Mucosa of gallbladder (tissue), 1 donor: ENCODE results near the gene DGKG. TPM values are rescaled to one million over a fixed set of nuclear protein-coding genes. Genes with fewer than 3 reads are reported as not detected.

Experiments
- DNase-seq: peaks from one replicate; pipeline ENCODE4 v3.0.0-alpha.2; 2020; ENCODE audit warnings: low spot score
- total RNA-seq: library from RNA; stranded (reverse); gene quantifications from one replicate; pipeline ENCODE4 v1.2.1, GENCODE V29; 2021
- donor health status: DM: no; HTN: no; CAD: no.

Gene DGKG
- total RNA-seq, 1 donor from 2014 or later, result 7.3 TPM

DNA sequence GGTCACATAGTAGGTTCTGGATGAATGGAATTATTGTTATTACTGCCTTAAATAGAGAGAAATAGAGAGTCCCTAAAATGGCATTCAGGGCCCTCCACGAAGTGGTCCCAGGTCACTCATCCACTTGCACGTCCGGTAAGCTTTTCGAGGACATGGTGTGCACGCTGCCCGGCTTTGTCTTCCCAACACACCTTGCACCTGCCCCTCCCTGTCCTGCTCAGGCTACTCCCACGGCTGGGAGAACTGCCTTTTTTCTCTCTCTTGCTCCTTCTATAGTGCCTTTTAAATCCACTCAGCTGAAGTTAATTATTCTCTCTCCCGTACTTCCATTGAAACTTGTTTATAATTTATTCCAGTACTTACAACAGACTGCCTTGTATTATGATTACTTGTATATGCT, 5.6 kb upstream of the DGKG start:
- no peak for DNase-seq

DNA sequence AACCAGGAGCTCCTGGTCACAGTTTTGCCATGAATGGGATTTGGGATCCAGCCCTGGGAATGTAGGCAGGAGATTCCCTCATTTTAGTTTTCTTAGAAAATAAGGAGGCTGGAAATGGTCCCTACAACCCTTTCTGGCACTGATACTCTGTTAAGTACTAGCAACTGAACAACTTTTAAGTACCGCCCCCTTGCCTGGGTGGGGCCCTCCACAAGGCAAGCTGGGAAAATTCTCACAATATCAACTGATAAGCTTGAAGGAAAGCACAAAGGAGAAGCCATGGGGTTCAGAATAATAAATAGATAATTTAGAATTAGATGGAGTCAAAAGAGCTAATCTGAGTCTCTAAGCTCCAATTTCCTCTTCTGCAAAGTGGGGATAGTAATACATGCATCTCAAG, 4.2 kb upstream of the DGKG start:
- no peak for DNase-seq

DNA sequence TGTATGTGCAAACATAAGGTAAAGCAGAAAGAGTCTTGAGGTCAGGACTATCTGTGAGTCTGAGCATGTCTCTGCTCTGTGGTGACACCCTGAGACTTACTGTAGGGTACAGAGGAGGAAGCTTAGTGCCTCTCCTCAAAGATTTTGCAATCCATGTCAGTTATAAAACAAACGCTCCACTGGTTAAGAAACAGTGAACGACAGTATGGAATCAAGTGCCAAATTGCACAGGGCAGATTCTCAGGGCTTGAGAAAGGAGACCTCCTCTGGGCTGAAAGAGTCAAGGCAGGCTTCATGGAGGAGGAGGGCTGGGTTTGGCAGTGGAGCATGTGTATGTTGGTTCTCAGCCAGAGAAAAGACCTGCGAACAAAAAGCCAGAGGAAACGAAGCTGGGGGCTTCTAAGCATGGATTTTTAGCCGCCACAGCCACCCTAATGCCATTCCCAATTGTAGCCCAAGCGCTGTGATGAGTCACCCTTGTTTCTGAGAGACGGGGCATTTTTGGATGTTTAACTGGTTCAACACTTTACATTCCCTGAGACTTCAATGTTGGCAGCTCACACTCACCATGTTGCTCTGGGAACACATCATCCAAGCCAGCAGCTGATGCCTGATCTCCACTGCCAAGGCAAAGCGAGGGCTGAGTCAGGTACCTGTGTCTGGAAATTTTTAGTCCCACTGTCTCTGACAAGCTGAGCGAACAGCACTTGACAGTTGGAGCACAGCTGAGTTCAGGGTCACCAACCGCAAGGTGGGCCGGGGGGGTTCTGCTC, 3.4 kb upstream of the DGKG start:
- no peak for DNase-seq

DNA sequence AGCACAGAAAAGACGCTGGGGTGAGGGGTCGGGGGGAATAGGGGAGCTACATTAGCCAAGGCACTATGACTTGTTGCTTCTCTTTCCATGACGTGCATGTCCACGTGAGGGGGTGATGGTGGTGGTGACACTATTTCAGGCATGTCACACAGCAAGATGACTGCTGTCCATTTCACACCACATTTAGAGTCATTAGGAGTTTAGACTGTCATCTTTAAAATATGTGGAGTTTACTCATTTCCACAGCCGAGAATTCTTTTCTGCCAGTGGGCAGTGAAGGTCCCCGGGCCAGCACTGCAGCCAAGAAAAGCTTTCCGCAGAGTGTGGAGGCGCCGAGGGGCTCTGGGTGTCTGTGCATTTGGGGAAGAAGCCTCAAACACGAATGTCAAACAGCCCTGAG, 954 bp upstream of the DGKG start:
- DNase-seq, result no peak

DNA sequence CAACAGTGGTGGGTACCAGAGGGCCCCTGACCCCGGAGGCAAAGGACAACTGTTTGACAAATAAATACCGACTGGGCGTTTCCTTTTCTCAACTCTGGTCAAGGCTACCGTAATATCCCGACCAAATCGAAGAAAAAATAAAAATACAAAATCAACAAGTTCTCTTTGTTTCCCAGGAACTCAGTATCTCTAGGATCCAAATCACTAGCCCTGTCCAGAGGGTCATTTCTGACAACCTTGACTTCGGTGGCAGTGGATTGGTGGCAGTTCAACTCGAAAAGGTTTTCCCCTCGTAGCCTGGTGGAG, 456 bp upstream of the DGKG start:
- no peak for DNase-seq

DNA sequence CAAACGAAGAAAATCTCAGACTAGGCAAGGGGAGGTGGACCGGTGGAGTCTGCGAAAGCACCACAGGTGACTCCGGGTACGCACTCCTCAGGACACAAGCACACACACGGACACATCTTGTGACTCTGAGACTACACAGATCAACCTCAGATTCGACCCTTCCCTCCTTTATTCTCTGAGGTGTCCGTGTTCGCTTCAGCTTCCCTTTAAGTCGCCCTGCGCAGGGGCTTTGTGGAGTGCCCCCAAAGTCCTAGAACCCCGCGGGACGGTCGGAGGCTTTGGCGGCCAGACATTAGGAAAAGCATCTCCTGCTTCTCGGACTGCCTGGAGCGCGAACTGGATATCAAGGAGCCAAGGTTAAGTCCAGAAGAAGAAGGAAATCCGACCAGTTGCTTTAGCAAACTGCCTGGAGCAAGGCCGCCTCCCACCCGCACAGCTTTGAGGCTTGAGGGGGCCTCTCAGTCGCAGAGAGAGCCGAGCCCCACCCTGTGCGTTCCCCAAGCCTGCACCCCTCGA, 730 bp downstream of the DGKG start:
- DNase-seq, result no peak

DNA sequence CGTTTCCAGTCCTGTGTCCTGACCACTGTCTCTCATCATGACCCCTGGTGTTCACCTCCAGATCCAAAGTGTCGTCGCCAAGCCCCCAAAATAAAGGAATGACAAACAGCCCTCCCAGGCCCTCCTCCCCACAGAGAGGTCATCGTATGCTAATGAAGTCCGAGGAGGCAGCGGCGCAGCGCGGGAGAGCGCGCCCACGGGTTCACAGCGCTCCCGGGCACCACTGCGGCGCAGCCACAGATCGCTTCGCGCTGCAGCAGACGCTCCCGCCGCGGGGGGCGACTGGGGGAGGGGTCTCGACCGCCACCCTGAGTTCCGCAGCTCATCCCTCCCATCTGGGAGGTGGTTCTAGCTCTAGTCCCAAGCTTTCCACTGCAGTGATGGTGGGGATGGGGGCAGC, 1.3 kb downstream of the DGKG start:
- DNase-seq, result no peak

DNA sequence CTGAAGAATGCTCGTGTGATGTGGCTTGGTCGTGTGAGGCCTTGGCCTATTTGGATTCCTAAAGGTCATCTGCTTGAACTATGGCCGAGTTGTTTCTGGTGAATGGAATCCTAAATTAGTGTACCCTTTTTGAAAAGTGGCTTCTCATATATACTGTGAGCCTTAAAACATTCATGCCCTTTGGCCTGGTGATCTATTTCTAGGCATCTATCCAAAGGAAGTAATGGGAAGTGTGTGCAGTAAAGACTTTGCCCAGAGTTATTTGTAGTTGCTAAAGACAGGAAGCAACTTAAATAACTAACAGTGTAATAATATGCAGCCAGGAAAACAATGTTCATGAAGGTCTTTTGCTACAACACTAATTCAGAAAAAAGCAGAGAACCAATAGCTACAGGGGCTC, 3.0 kb downstream of the DGKG start:
- no peak for DNase-seq

DNA sequence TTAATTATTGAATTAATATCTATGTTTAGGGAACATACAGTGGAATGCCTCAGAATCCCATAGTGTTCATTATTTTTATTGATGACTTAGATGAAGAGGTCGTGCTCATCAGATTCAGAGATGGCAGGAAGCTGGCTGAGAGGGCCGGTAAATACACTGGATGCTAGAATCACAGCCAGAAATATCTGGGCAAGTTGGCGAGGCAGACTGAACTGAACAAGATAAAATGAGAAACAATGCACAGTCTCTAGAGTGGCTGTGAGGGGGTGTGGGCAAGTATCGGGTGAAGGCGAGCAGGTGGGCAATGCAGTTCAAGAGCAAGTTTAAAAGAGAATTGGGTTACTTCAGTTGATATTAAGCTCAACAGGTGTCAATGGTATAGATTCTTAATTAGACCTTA, 5.9 kb downstream of the DGKG start:
- DNase-seq, result no peak

DNA sequence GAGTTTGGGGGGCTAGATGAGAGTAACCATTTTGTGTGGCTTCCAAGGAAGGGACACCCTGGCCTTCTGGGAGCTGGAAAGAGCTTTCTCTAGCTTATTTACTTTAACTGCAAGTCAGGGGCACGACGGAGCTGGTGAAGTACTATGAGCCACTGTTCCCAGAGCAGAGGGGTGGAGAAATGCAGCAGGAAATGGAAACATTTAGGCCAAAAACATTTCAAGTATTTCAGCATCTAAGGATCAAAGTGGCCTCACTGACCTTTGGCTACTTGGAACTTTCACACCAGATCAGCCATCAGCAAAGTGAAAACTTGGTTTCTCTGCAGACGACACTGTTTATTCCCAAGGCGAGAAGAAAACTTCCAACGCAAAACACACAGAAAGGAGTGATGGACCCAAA, 7.9 kb downstream of the DGKG start:
- DNase-seq, result no peak

DNA sequence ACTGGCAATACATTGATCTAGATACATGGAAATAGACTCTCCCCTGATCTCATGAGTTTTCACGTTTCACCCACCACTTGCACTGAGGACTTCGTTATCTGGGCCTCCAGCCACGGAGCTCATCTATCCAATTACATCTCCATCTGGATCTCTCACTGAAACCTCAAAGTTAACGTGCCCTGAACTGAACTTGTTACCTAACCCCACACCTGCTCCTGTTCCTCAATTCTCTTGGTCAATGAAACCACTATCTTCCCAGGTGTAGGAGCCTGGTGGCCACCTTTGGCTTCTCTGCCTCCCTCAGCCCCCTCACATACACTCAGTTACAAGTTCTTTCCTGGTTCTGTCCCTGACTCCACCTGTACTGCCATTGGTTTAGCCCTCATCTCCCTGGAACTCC, 9.7 kb downstream of the DGKG start:
- no peak for DNase-seq

DNA sequence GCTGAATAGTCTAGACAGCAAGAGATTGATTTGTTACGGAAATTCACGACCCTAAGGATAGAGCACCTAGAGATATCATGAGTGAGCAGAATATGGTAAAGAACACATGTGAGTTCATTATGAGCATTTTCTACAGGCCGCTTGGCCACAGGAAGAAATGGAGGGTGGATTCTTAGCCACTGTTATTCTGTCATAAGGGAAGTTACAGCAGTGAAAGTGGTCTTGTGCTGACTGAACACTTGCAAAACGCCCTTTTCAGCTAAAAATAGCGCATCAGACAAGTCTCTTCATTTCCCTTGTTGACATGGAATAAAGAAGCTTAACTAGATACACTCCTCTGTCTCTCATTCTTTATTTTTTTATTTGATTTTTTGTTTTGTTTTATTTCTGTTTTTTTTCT, 19.8 kb downstream of the DGKG start:
- no peak for DNase-seq

DNA sequence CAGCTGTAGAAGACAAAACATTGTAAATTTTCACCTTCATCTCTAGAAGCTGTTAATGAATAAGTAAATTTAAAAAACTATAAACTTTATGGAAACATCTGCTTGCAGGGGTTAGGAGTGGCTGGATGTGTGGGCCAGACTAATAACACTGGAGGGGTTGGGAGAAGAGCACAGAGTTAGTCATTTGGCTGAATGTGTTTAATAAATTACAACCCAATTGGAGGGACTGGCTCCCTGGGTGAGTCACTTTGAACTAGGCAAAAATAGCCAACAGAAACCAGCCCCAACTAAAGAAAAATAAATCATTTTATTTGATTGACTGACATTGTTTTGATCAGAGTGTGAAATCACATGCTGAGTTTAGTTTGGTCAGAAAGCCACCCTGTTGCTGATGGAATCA, 21.8 kb downstream of the DGKG start:
- DNase-seq, result no peak

DNA sequence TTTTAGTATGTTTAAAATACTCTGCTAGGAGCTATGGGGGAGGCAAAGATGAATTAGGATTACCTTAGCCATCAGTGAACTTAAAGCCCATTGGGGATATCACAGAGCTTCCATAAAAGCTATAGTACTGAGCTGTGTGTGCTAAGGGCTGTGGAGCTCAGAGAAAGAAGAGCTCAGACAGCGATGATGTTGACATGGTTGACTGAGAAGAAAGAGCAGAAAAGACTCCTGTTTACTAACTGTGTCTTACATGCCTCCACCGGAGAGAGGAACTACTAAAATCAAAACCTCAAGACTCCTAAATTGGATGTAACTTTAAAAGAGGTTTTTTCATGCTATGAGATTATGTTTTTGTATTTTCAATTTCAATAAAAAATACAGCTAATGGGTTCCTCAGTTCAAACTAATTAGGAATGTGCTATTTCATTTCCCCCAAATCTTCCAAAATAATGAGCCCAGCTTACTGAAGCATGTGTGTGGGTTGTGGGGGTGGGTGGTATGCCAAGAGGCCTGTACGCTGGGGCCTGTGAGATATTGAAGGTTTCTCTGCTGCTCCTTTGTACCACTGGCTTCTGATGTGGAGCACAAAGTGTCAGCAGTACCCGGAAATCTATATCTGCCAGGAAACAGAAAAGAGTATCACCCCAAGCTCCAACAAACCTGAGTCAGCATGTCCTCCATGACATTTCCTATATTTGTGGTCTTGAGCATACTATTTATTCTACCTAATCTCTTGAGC, 22.7 kb downstream of the DGKG start:
- no peak for DNase-seq

DNA sequence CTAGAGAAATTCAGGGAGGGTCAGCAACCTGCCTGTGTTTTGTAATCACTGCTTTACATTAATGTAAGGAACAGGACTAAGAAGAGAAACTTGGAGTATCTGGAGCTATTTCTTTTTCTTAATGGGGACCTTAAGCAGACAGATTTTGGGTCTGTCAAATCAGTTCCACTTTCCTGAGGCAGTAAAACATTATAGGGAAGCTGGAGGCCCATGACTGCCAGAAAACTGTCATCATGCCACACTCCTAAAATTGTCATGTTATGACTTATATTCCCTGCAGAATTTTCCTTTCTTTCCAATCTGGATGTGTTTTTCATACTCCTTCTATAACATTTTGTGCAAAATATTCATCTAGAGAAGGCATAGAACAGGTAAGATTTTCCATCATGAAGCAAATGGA, 28.8 kb downstream of the DGKG start:
- no peak for DNase-seq

DNA sequence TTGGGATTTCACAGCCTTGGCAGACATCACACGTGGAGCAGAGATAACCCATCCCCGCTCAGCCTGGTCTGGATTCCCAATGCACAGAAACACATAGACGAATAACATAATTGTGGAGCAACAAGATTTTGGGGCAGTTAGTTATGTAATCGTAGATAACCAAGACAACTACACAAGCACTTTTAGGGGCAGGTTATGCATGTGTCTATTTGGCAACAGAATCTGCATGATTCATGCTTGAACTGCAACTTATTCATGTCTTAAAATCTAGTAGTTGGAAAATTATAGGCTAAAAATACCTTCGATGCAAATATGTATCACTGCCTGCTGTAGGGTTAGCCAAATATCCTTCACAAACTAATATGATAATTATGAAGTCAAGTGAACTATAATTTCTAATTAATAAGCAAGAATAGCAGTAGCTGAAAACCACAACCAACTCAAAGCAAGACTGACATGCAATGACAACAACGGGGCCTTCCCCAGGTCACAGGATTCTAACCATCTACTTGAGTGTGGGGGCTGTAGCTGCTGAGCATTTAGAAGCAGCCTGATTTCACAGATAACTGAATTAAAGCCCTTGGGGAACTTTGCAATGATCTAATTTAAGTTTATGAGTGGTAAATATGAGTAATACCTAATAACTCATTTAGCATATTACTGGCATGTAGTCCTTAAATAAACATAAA, 31.1 kb downstream of the DGKG start:
- no peak for DNase-seq

DNA sequence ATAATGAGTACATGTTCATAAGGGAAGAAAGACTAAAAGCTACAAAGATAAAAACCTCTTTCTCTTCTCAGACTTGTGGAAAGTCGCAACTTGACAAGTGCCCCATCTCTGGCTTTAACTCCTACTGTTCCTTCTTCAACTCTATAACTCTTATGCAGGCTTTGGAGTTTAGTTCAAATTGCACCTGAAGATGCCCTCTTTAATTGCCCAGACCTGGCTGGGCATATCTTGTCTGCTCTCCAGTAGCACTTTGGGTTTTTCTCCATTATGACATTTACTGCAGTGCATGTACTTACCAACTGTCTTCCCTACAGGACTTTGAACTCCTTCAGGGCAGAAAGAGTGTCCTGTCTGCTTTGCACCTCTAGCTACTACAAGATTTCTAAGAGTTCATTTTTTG, 32.4 kb downstream of the DGKG start:
- DNase-seq, result no peak

DNA sequence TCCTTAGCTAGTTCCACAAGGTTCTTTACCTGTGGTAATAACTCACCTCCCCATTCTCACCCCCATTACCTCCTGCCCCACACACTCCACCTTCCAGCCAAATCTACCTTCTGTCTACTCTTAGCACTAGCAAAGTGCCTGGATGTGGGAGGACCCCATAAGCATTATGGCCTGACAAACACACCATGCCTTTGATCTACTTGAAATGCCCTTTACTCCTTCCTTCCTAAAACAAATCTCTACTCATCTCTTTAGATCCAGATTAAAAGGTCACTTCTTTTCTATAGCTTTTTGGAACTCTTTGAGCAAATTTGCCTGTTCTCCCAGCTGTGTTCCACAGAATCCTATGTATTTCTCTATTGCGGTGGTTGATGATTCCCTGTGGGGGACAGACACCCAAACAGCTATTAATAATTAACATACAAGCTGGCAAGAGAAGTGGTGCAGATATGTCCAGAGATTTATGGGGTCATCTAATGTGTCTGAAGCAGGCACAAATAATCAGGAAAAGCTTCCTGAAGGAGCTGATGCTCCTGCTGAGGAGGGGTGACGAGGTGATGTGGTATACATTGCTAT, 34.0 kb downstream of the DGKG start:
- no peak for DNase-seq

DNA sequence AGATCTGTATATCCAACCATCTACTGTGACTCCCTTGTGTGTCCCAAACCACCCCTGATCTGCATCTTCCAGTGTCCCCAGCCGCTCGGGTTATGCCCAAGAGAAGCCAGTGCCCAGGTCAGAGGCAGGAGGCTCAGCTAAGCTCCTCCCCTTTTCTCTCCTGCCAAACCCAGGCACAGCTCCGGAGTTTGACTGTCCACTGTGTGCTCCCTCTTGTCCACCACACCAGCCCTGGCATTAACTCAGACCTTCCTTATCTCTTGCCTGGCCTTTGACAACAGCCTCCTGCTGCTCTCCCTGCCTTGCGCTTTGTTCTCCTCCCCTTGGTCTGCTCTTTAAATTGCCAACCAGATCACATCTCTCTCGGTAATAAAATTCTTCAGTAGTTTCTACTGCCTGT, 39.3 kb downstream of the DGKG start:
- no peak for DNase-seq

DNA sequence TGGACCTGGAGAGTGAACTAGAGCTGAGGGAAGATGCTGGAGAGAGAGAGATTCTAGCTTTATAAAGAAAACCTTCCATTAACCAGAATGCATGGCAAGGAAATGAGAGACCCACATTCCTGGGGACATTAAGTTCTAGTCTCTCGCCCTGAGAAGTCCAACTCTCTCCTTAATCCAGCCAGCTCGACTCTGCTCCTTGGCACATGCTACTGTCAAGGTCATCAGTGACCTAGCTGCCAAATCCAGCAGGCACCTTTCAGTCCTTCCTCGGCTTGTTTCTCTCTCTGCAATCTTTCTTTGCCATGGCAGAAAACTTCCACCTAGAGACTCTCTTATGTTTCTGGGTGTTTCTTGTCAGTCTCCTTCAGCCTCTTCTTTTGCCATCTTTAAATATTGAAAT, 40.3 kb downstream of the DGKG start:
- DNase-seq, result no peak

DNA sequence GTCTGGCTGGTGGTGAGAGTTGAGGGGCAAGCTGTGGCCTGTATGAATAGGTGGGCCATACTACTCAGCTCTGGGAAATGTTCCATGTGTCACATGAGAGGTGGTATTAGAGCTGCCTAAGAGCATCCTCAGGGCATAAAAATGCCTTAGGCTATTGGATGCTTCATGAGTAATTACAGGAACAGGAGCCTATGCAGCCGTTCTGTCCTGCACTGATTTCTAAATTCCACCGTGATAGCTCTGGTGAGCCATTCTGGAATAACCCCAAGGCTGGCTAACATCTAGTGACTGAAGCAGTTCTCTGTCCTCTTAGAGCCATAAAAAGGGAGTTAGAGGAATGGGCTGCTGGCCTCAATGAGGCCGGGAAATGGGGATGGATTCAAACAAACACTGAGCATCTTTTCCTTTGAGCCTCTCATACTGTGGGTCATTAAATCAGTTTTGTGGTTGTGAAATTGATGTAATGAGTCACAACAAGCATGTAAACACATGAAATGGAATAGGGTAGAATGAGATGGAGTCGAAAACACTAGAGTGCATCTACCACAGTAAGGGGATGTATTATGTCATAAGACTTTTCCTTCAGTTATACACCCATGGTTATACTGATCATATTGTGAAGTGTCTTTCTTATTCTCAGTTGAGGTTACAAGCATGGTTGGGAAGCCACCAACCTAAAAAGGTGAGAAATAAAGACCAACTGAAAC, 41.0 kb downstream of the DGKG start:
- no peak for DNase-seq

DNA sequence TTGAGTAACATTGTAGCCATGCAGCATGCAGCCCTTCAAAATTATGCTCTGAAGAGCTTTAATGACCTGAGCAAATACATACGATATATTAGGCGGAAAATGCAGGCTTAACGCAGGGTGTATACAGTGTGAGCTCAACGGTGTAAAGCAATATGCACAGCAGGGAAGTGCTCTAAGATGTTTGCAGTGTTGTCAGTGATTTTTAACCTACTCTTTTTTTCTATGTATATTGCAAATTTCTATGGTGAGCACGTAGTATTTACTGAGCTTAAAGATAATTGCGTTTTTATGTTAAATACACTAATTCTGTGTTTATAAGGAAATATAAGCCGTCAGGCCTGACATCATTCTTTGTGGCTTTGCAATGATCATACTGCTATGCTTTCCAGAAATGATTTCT, 42.1 kb downstream of the DGKG start:
- DNase-seq, result no peak
